Skeletal muscle cell (primary cell): ENCODE measurements around the gene SLCO4A1.
A peak's percentile ranks its signal among the peaks of the same experiment; 100 is the strongest.

Experiments
- DNase-seq: peaks from one replicate; pipeline ENCODE4 v3.0.0-alpha.2; 2010; ENCODE audit warnings: low read depth
- H3K4me3 ChIP-seq: 2 replicates; pipeline ENCODE4 v1.5.1; 2011; ENCODE audit warnings: low read depth, mild to moderate bottlenecking, control low read depth, low read length, moderate library complexity

SLCO4A1 gene

GRCh38 chr20:62642051-62642665, at the start of gene SLCO4A1:
Gene SLCO4A1, plus strand, starts transcription at chr20:62642503. Its CDS starts 13,952 bp downstream, at chr20:62656455.
- DNase-seq = no peak
- H3K4me3 ChIP-seq = peak within 1 kb of the TSS; percentile 34

GRCh38 chr20:62592506-62593177, 49.7 kb upstream of the SLCO4A1 start:
- no peak for DNase-seq
- no peak overlapping the region for H3K4me3 ChIP-seq

DNA sequence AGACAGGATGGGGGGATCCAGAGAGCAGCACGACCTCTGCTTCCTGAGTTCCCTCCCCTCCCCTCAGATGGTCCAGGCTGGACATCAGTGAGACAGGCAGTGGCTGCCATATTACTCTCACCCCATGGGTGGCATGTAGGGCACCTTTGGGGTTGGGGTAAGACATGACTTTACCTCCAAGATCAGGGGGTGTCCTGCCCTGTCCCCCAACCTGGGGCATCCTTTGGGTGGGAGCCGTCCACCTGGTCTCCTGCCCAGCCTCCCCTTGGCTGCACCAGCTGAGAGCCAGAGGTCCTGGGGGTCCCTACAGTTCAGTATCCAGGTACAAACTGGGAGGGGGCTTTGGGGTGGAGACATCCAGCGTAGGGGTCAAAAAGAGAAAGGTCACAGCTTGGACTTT, 48.7 kb upstream of the SLCO4A1 start:
- no peak overlapping the region for H3K4me3 ChIP-seq
- no peak for DNase-seq

DNA sequence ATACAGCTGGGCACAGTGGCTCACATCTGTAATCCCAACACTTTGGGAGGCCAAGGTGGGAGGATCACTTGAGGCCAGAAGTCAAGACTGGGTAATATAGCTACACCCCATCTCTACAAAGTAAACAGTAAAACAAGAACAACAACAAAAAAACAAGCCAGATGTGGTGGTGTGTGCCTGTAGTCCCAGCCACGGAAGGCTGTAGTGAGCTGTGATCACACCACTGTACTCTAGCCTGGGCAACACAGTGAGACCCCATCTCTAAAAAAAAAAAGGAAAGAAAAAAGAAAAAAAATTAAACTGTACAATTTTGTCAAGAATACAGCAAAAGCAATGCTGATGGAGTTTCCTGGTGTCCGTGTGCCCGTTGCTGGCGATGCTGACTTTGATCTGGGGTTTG, 47.2 kb upstream of the SLCO4A1 start:
- no peak for DNase-seq
- H3K4me3 ChIP-seq = no peak overlapping the region

DNA sequence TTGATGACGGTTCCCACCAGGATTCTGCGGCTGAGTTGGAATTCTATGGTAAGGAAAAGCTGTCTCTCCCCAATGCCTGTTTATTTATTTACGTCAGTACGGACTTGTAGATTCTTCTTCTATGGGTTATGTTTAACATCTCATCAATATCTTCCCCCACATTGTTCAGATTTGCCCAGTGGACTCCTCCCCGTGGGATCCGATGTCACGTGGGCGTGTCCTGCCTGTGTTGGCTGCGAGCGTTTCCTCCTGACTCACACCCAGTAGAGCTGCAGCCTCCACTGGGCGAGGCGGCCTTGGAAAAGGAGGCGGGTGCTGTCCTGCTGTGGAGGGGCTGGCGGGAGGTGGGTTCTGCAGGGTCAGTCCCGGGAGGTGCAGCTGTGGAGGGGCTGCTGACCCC, 46.8 kb upstream of the SLCO4A1 start:
- no peak overlapping the region for H3K4me3 ChIP-seq
- DNase-seq = no peak

DNA sequence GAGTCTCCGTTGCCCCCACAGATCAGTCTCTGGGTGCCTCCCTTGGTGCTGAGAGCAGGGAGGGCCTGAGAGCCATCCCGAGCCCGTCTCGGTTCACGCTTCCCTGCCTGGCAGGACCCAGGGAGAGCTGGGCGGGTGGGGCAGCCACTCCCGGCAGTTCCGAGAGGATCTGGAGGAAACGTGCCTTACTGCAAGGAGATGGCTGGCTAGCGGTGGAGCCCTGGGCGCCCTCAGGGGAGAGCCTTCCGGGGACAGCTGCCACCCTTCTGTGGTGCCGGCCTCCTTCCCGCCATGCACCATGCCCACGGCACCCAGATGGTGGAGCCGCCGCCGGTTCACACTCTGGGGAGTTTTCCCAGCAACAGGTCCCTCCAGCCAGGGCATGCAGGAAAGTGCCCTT, 45.8 kb upstream of the SLCO4A1 start:
- no peak overlapping the region for H3K4me3 ChIP-seq

DNA sequence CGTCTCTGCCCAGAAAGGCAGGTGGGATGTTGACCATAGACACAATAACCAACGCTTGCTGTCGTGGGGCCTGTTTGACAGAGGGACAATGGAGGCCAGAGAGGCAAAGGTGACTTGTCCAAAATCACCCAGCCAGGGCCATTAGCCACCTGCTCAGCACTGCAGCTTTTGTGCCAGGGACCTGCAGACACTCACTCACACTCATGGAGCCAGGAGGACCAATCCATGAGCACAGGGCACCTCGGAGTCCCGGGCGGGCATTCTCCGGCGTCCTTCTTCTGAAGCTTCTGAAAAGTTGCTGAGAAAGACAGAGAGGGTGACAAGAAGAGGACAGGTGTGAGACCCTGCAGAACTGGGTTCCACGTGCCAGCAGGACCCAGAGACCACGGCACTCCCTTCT, 45.4 kb upstream of the SLCO4A1 start:
- no peak for DNase-seq
- H3K4me3 ChIP-seq = no peak overlapping the region

More for the DNA sequence above, 45.8 kb upstream of the SLCO4A1 start:
- no peak for DNase-seq

DNA sequence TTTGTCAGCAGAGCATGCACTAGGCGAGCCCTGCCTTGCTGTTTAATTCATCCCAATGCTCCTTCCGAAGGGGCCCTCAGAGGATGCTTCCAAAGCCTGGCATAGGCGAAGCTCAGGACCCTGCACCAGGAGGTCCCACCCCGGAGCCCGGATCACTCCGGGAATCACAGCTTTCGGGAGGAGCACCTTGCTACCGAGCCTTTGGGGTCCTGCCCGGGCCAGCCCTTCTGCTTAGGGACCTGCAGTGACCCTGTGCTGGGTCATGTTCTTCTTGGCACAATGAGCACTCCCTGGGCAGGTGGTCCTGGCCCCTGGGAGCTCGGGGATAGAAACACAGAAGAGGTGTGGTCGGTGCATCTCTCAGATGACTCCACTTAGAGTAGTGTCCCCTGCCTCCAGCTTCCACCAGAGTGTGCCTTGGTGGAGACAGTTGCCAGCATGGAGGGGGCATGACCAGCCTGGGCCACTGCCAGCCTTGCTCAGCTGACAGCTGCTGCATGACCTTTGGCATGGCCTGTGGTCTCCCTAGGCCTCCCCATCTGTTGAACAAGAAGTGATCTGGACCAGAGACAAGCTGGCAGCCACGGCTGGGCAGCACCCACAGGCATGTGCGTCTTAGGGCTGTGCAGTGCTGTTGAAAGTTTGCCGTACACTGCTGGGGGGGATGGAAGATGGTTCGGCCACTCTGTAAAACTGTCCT, 44.7 kb upstream of the SLCO4A1 start:
- no peak for DNase-seq
- no peak overlapping the region for H3K4me3 ChIP-seq

DNA sequence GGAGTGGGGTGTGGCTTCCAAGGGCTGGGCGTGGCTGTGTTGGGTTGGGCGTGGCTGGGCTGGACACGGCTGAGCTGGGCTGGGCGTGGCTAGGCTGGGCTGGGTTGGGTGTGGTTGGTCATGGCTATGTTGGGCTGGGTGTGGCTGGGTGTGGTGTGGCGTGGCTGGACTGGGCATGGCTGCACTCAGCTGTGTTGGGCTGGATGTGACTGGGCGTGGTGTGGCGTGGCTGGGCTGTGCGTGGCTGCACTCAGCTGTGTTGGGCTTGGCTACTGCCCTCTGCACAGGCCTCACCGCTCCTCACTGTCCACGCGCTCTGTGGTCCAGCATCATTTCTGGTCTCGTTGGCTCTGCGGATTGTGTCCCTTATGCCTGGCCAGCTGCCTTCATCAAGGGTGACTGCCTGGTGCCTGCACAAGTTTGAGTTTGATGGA, 43.5 kb upstream of the SLCO4A1 start:
- H3K4me3 ChIP-seq = no peak overlapping the region
- DNase-seq = no peak

- DNase-seq = no peak
- no peak overlapping the region for H3K4me3 ChIP-seq
Observed at GRCh38 chr20:62599216-62600110, 42.8 kb upstream of the SLCO4A1 start.

DNA sequence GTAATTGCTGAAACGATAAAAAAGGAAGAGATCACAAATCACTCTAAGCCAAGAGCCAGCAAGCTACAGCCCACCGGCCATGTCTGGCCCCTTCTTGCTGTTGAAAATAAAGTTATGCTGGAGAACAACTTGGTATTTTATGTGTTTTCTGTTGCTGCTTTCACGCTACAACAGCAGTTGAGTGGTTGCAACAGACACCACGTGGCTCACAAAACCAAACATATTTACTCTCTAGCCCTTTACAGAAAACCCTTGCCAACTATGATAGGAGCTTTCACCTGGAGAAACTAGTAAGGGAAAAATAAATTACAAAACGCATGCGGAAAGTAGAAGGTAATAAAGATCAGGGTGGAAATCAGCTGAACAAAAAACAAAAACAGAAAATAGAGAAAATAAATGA, 41.1 kb upstream of the SLCO4A1 start:
- DNase-seq = no peak
- no peak overlapping the region for H3K4me3 ChIP-seq

DNA sequence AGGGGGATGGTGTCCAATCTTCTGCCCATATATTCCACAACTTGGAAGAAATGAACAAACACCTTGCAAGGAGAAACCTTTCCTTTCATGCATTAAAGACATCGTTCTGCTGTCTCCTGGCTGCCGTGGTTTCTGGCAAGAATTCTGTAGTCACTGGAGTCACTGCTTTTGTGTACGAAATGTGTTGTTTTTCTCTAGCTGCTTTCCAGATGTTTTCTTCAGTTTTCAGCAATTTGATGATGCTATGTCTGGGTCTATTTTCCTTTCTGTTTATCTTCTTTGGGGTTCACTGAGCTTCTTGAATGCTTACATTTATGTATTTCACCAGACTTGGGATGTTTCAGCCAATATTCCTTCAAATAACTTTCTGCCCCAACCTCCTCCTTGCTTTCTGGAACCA, 40.6 kb upstream of the SLCO4A1 start:
- no peak for DNase-seq
- no peak overlapping the region for H3K4me3 ChIP-seq

GRCh38 chr20:62602550-62602949, 39.8 kb upstream of the SLCO4A1 start:
- no peak overlapping the region for H3K4me3 ChIP-seq
- no peak for DNase-seq

DNA sequence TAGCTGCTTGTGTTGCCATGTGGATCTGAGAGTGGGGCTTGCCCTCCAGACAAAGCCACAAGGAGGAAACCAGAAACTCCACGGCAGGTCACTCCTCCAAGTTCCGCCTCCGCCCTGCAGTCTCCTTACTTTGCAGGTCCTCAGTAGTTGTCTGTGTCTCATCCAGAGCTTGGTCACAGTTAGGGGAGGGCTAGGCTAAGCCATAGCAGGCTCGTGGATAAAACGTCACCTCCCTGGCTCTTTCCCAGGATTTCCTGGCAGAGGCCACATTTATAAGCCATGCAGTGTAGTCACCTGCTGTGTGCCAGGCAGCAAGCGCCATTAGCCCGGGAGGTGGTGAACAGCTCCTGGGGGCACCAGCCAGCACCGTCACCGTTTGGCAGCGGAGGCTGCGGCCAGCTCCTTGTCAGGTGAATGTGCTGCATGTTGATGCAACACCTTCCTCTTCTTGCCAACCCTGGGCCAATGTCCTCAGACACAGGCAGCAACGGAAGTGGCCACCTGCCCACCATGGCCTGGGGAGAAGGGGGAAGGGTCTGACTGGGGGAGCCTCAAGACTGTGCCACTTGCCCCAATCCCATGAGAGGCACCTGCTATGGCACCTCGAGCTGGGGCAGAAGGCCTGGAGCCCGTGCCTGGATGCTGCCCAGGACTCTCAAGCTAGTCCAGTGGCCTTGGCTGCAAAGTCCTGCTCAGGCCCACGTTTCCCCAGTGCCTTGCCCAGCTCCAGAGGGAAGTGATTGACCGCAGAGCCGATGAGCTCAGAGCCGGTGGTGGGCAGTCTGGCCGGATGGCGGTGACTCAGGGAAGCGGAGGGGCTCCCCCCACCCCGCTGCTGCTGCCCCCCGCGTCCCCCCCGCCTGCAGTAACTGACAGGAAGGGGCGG, 39.0 kb upstream of the SLCO4A1 start:
- no peak overlapping the region for H3K4me3 ChIP-seq
- no peak for DNase-seq

- no peak for DNase-seq
- no peak overlapping the region for H3K4me3 ChIP-seq
Observed at GRCh38 chr20:62603907-62604785, 38.2 kb upstream of the SLCO4A1 start.

- no peak for DNase-seq
- no peak overlapping the region for H3K4me3 ChIP-seq
Observed at GRCh38 chr20:62604796-62605195, 37.5 kb upstream of the SLCO4A1 start.

GRCh38 chr20:62605236-62605943, 36.9 kb upstream of the SLCO4A1 start:
- DNase-seq = no peak

More at GRCh38 chr20:62605236-62605943, 36.9 kb upstream of the SLCO4A1 start:
- no peak overlapping the region for H3K4me3 ChIP-seq
